SK-N-MC (cell line): ENCODE data around the gene SLC12A8.

Experiments used
- DNase-seq: peaks from one replicate; pipeline ENCODE4 v3.0.0-alpha.2; 2011; ENCODE audit warnings: low read depth, low spot score
- H3K27ac ChIP-seq: fragments of 200-600 bp; sonication (generic); 2 replicates; pipeline ENCODE4 v1.5.1; 2016; ENCODE audit warnings: mixed run types
- H3K36me3 ChIP-seq: fragments of 200-600 bp; sonication (generic); 2 replicates; pipeline ENCODE4 v1.6.1; 2017; ENCODE audit warnings: antibody characterized with exemption, low read length, mixed read lengths; ENCODE audit not compliant: insufficient read depth
- H3K4me3 ChIP-seq: fragments of 200-600 bp; sonication (generic); 2 replicates; pipeline ENCODE4 v1.5.1; 2016
- H3K9ac ChIP-seq: fragments of 200-600 bp; sonication (generic); 2 replicates; pipeline ENCODE4 v1.8.0; 2017; ENCODE audit warnings: mixed run types, mixed read lengths; ENCODE audit not compliant: insufficient read length
- H3K9me3 ChIP-seq: fragments of 200-600 bp; sonication (generic); 2 replicates; pipeline ENCODE4 v1.6.1; 2017; ENCODE audit warnings: low read depth, mild to moderate bottlenecking, antibody characterized with exemption, low read length, moderate library complexity, mixed read lengths
- EZH2 ChIP-seq: fragments of 200-600 bp; sonication (generic); IDR thresholded peaks from one replicate; pipeline ENCODE4 v1.6.1; 2017; ENCODE audit warnings: antibody characterized with exemption
- FOXP2 ChIP-seq: optimal IDR thresholded peaks from 2 replicates; pipeline ENCODE3; 2011; ENCODE audit warnings: mild to moderate bottlenecking, moderate library complexity; ENCODE audit not compliant: insufficient read depth; ENCODE audit errors: extremely low read length, control extremely low read depth
- POLR2AphosphoS5 ChIP-seq: IDR thresholded peaks from 2 replicates; pipeline ENCODE4 v1.6.1; 2012; ENCODE audit warnings: mild to moderate bottlenecking, low read depth, low read length, borderline replicate concordance

SLC12A8 gene

GRCh38 chr3:125166599-125167136 is 45.9 kb downstream of the SLC12A8 start:
- Histone ChIP-seq H3K4me3 (0 out of 2 replicates have a peak overlapping the region, but pooled peaks have one; percentile 6), H3K27ac (no peak overlapping the region), H3K36me3 (no peaks in the 10 kb centered on the region), H3K9me3 (no peaks in the 10 kb centered on the region), H3K9ac (no peak overlapping the region)
- DNase-seq = no peak
- TF ChIP-seq POLR2AphosphoS5 (no peak), FOXP2 (no peak), EZH2 (no peak)

GRCh38 chr3:125165948-125166553 is 46.5 kb downstream of the SLC12A8 start:
- Histone ChIP-seq H3K9ac (no peak overlapping the region), H3K9me3 (no peaks in the 10 kb centered on the region), H3K27ac (no peak overlapping the region), H3K4me3 (no peak overlapping the region), H3K36me3 (no peaks in the 10 kb centered on the region)
- TF ChIP-seq EZH2 = no peak
- TF ChIP-seq POLR2AphosphoS5 = no peak
- TF ChIP-seq FOXP2 = no peak
- no peak for DNase-seq

GRCh38 chr3:125165189-125165947 is 47.2 kb downstream of the SLC12A8 start:
- H3K9ac ChIP-seq = no peak overlapping the region
- no peak overlapping the region for H3K27ac ChIP-seq
- no peak overlapping the region for H3K4me3 ChIP-seq
- DNase-seq = no peak
- TF ChIP-seq FOXP2 = no peak
- no peak for TF ChIP-seq POLR2AphosphoS5
- TF ChIP-seq EZH2 = no peak
- no peaks in the 10 kb centered on the region for H3K36me3 ChIP-seq
- no peaks in the 10 kb centered on the region for H3K9me3 ChIP-seq

- no peak overlapping the region for H3K4me3 ChIP-seq
- H3K27ac ChIP-seq = no peak overlapping the region
- H3K9ac ChIP-seq = no peak overlapping the region
- DNase-seq = no peak
- no peak for TF ChIP-seq FOXP2
- TF ChIP-seq EZH2 = no peak
- TF ChIP-seq POLR2AphosphoS5 = no peak
- H3K36me3 ChIP-seq = no peaks in the 10 kb centered on the region
- no peaks in the 10 kb centered on the region for H3K9me3 ChIP-seq
Observed at GRCh38 chr3:125163739-125164601, 48.6 kb downstream of the SLC12A8 start.

- no peak overlapping the region for H3K9ac ChIP-seq
- no peaks in the 10 kb centered on the region for H3K9me3 ChIP-seq
- no peak overlapping the region for H3K27ac ChIP-seq
- no peak overlapping the region for H3K4me3 ChIP-seq
- no peaks in the 10 kb centered on the region for H3K36me3 ChIP-seq
- TF ChIP-seq EZH2 = no peak
- no peak for TF ChIP-seq FOXP2
- no peak for TF ChIP-seq POLR2AphosphoS5
- DNase-seq = no peak
Observed at GRCh38 chr3:125161607-125162219, 50.8 kb downstream of the SLC12A8 start.

- TF ChIP-seq EZH2 (no peak), POLR2AphosphoS5 (no peak), FOXP2 (no peak)
- H3K9ac ChIP-seq = no peak overlapping the region
- no peak for DNase-seq
- no peaks in the 10 kb centered on the region for H3K9me3 ChIP-seq
- H3K27ac ChIP-seq = no peak overlapping the region
- H3K36me3 ChIP-seq = no peaks in the 10 kb centered on the region
- H3K4me3 ChIP-seq = no peak overlapping the region
Observed at GRCh38 chr3:125160606-125161371, 51.8 kb downstream of the SLC12A8 start.

GRCh38 chr3:125157183-125157582 is 55.4 kb downstream of the SLC12A8 start:
- no peak for DNase-seq
- TF ChIP-seq FOXP2 = no peak
- no peak for TF ChIP-seq EZH2
- TF ChIP-seq POLR2AphosphoS5 = no peak

More at GRCh38 chr3:125157183-125157582, 55.4 kb downstream of the SLC12A8 start:
- Histone ChIP-seq H3K4me3 (no peak overlapping the region), H3K36me3 (no peaks in the 10 kb centered on the region), H3K9me3 (no peaks in the 10 kb centered on the region), H3K27ac (no peak overlapping the region), H3K9ac (no peak overlapping the region)
